ENCODE measurements around the gene IL19.

IL19 gene

GRCh38 chr1:206867716-206868115 lies 97.1 kb downstream of the IL19 start:
- Histone ChIP-seq H3K79me2 (ENCODE audit: insufficient read depth, low read length) (no peaks in the 10 kb centered on the region), H3F3A (ENCODE audit: low read depth) (no peaks in the 10 kb centered on the region), H3K4me1 (ENCODE audit: insufficient read depth, low read length, poor library complexity, severe bottlenecking) (no peaks in the 10 kb centered on the region), H3K9ac (ENCODE audit: low read depth, low read length, poor library complexity, severe bottlenecking) (no peak overlapping the region), H4K20me1 (ENCODE audit: insufficient read depth, low read length, poor library complexity, severe bottlenecking) (no peaks in the 10 kb centered on the region), H3K9me2 (replicated peaks; ENCODE audit: low read depth, low read length) (no peaks in the 10 kb centered on the region), H3K36me3 (ENCODE audit: insufficient read depth, low read length) (no peaks in the 10 kb centered on the region), H3K4me3 (ENCODE audit: low read length, poor library complexity, severe bottlenecking) (no peak overlapping the region), H2AFZ (ENCODE audit: low read length) (no peak overlapping the region), H3K4me2 (ENCODE audit: low read depth, low read length, poor library complexity, severe bottlenecking) (no peak overlapping the region), H3K27me3 (ENCODE audit: insufficient read depth, low read length, poor library complexity, severe bottlenecking) (no peaks in the 10 kb centered on the region), H3K9me3 (ENCODE audit: insufficient read depth, low read depth, low read length) (no peaks in the 10 kb centered on the region)
- TF ChIP-seq CTCF (conservative IDR thresholded peaks at IDR 0.05; ENCODE audit: low read length) (no peak), EZH2phosphoT487 (IDR thresholded peaks at IDR 0.05; ENCODE audit: borderline replicate concordance) (no peak)

- Histone ChIP-seq H3K4me1 (ENCODE audit: insufficient read depth, low read length, poor library complexity, severe bottlenecking) (no peaks in the 10 kb centered on the region), H3K27me3 (ENCODE audit: insufficient read depth, low read length, poor library complexity, severe bottlenecking) (no peaks in the 10 kb centered on the region), H3K4me2 (ENCODE audit: low read depth, low read length, poor library complexity, severe bottlenecking) (no peak overlapping the region), H3K4me3 (ENCODE audit: low read length, poor library complexity, severe bottlenecking) (no peak overlapping the region), H4K20me1 (ENCODE audit: insufficient read depth, low read length, poor library complexity, severe bottlenecking) (no peaks in the 10 kb centered on the region), H3K36me3 (ENCODE audit: insufficient read depth, low read length) (no peaks in the 10 kb centered on the region), H3K79me2 (ENCODE audit: insufficient read depth, low read length) (no peaks in the 10 kb centered on the region), H3K9me3 (ENCODE audit: insufficient read depth, low read depth, low read length) (no peaks in the 10 kb centered on the region), H3F3A (ENCODE audit: low read depth) (no peaks in the 10 kb centered on the region), H3K9ac (ENCODE audit: low read depth, low read length, poor library complexity, severe bottlenecking) (no peak overlapping the region), H2AFZ (ENCODE audit: low read length) (no peak overlapping the region), H3K9me2 (replicated peaks; ENCODE audit: low read depth, low read length) (no peaks in the 10 kb centered on the region)
- TF ChIP-seq CTCF (conservative IDR thresholded peaks at IDR 0.05; ENCODE audit: low read length), result no peak
- no peak for TF ChIP-seq EZH2phosphoT487 (IDR thresholded peaks at IDR 0.05; ENCODE audit: borderline replicate concordance)
Measured at GRCh38 chr1:206868264-206868663, 97.7 kb downstream of the IL19 start.

GRCh38 chr1:206872139-206872538 lies 101.6 kb downstream of the IL19 start:
- Histone ChIP-seq H3K9me2 (replicated peaks; ENCODE audit: low read depth, low read length) (no peaks in the 10 kb centered on the region), H3K79me2 (ENCODE audit: insufficient read depth, low read length) (no peaks in the 10 kb centered on the region), H3F3A (ENCODE audit: low read depth) (no peaks in the 10 kb centered on the region), H3K27me3 (ENCODE audit: insufficient read depth, low read length, poor library complexity, severe bottlenecking) (no peaks in the 10 kb centered on the region), H4K20me1 (ENCODE audit: insufficient read depth, low read length, poor library complexity, severe bottlenecking) (no peaks in the 10 kb centered on the region), H3K9ac (ENCODE audit: low read depth, low read length, poor library complexity, severe bottlenecking) (no peak overlapping the region), H2AFZ (ENCODE audit: low read length) (no peak overlapping the region), H3K36me3 (ENCODE audit: insufficient read depth, low read length) (no peaks in the 10 kb centered on the region), H3K4me1 (ENCODE audit: insufficient read depth, low read length, poor library complexity, severe bottlenecking) (no peaks in the 10 kb centered on the region), H3K4me2 (ENCODE audit: low read depth, low read length, poor library complexity, severe bottlenecking) (no peak overlapping the region), H3K9me3 (ENCODE audit: insufficient read depth, low read depth, low read length) (peaks cover 4% of the 10 kb centered on the region; the same call in 1 of the 2 replicates), H3K4me3 (ENCODE audit: low read length, poor library complexity, severe bottlenecking) (no peak overlapping the region)
- TF ChIP-seq CTCF (conservative IDR thresholded peaks at IDR 0.05; ENCODE audit: low read length), result no peak
- TF ChIP-seq EZH2phosphoT487 (IDR thresholded peaks at IDR 0.05; ENCODE audit: borderline replicate concordance), result no peak

Data from Loucy (cell line).